Liver (tissue), 9 donors: ENCODE data around the gene SMURF2. TPM values are rescaled to one million over a fixed set of nuclear protein-coding genes. Genes with fewer than 3 reads are reported as not detected.

Experiments
- DNase-seq: peaks from one replicate; pipeline ENCODE4 v3.0.0-alpha.2; 2017; ENCODE audit warnings: low spot score
- H3K27ac ChIP-seq, 2 donors: one replicate each; pipeline ENCODE4 v1.7.0; 2013; ENCODE audit warnings: inconsistent platforms in 2 of 2, low read length in 2 of 2, control low read depth in 1 of 2, low read depth in 1 of 2, mild to moderate bottlenecking in 1 of 2
- H3K27me3 ChIP-seq, 4 donors: one replicate each; pipeline versions ENCODE4 v1.6.1 to v1.7.0; 2013; ENCODE audit warnings: low read length in 3 of 4, inconsistent platforms in 1 of 4, mild to moderate bottlenecking in 1 of 4, moderate library complexity in 1 of 4; ENCODE audit not compliant: control insufficient read depth in 4 of 4, insufficient read depth in 4 of 4
- H3K36me3 ChIP-seq, 4 donors: one replicate each; pipeline versions ENCODE4 v1.6.1 to v1.7.0; 2013; ENCODE audit warnings: low read length in 3 of 4, mild to moderate bottlenecking in 3 of 4, low read depth in 1 of 4, moderate library complexity in 1 of 4; ENCODE audit not compliant: control insufficient read depth in 4 of 4, insufficient read depth in 3 of 4
- H3K4me1 ChIP-seq, 4 donors: one replicate each; pipeline versions ENCODE4 v1.6.1 to v1.7.0; 2013; ENCODE audit warnings: low read length in 3 of 4, mild to moderate bottlenecking in 3 of 4, moderate library complexity in 1 of 4; ENCODE audit not compliant: control insufficient read depth in 4 of 4, insufficient read depth in 4 of 4
- H3K4me3 ChIP-seq, 3 donors: one replicate each; pipeline versions ENCODE4 v1.6.1 to v1.7.0; 2013; ENCODE audit warnings: low read length in 3 of 3, control low read depth in 1 of 3, low read depth in 1 of 3, mild to moderate bottlenecking in 1 of 3
- H3K9ac ChIP-seq, 2 donors: one replicate each; pipeline ENCODE4 v1.7.0; 2013; ENCODE audit warnings: low read length in 2 of 2, mild to moderate bottlenecking in 2 of 2, moderate library complexity in 2 of 2, control low read depth in 1 of 2, low read depth in 1 of 2
- H3K9me3 ChIP-seq, 4 donors: one replicate each; pipeline versions ENCODE4 v1.6.1 to v1.7.0; 2013; ENCODE audit warnings: low read length in 3 of 4; ENCODE audit not compliant: control insufficient read depth in 4 of 4
- EGR1 ChIP-seq, 2 donors: IDR thresholded peaks; 2 replicates each; pipeline ENCODE4 v1.6.1; 2016 to 2018; ENCODE audit warnings: antibody characterized with exemption in 2 of 2, low read depth in 2 of 2
- FOXA1 ChIP-seq: IDR thresholded peaks from 2 replicates; pipeline ENCODE4 v1.6.1; 2016; ENCODE audit warnings: antibody characterized with exemption
- GABPA ChIP-seq, 2 donors: IDR thresholded peaks in 1 of 2; conservative IDR thresholded peaks in 1 of 2; 2 replicates each; pipeline ENCODE4 v1.6.1; 2016; ENCODE audit warnings: antibody characterized with exemption in 2 of 2, mild to moderate bottlenecking in 1 of 2, moderate library complexity in 1 of 2
- HNF4A ChIP-seq, 2 donors: conservative IDR thresholded peaks; 2 replicates each; pipeline ENCODE4 v1.6.1; 2016; ENCODE audit warnings: antibody characterized with exemption in 2 of 2, mild to moderate bottlenecking in 2 of 2
- HNF4G ChIP-seq: IDR thresholded peaks from 2 replicates; pipeline ENCODE4 v1.6.1; 2016; ENCODE audit warnings: antibody characterized with exemption
- JUND ChIP-seq, 2 donors: IDR thresholded peaks; 2 replicates each; pipeline ENCODE4 v1.6.1; 2016; ENCODE audit warnings: antibody characterized with exemption in 2 of 2
- NR2F2 ChIP-seq: IDR thresholded peaks from 2 replicates; pipeline ENCODE4 v1.6.1; 2016; ENCODE audit warnings: antibody characterized with exemption
- RAD21 ChIP-seq, 2 donors: IDR thresholded peaks; 2 replicates each; pipeline ENCODE4 v1.6.1; 2016; ENCODE audit warnings: antibody characterized with exemption in 2 of 2, mild to moderate bottlenecking in 2 of 2
- RXRA ChIP-seq, 2 donors: IDR thresholded peaks; 2 replicates each; pipeline ENCODE4 v1.6.1; 2017 to 2018; ENCODE audit warnings: antibody characterized with exemption in 2 of 2, mild to moderate bottlenecking in 1 of 2
- SP1 ChIP-seq: IDR thresholded peaks from 2 replicates; pipeline ENCODE4 v1.6.1; 2018; ENCODE audit warnings: antibody characterized with exemption, mild to moderate bottlenecking
- TAF1 ChIP-seq: conservative IDR thresholded peaks from 2 replicates; pipeline ENCODE4 v1.6.1; 2016; ENCODE audit warnings: antibody characterized with exemption, mild to moderate bottlenecking
- WGBS: extraction: QIAGEN DNeasy Blood & Tissue Kit; methylation state at CpG from one replicate; pipeline ENCODE4 v1.1.7; 2013; 5-methylcytosine and 5-hydroxymethylcytosine counted together
- polyA plus RNA-seq, 2 donors: library from polyadenylated mRNA; stranded (reverse) in 1 of 2; unstranded in 1 of 2; fragments of 200-250 nt in 1 of 2; fragments of >200 nt in 1 of 2; fragmentation: Nextera tagmentation in 1 of 2; extraction: Ambion mirVana in 1 of 2; gene quantifications; one replicate each; pipeline versions ENCODE4 v1.2.1 to v1.2.3, GENCODE V29; 2013 to 2015
- total RNA-seq, 2 donors: library from RNA; depleted of rRNA; stranded (reverse); fragments of >200 nt; gene quantifications; one replicate each; pipeline ENCODE4 v1.2.3, GENCODE V29; 2014
- TF ChIP-seq, protein P1 (sequence below): IDR thresholded peaks from 2 replicates; pipeline ENCODE4 v1.6.1; 2016; ENCODE audit warnings: antibody characterized with exemption
- TF ChIP-seq, protein P2 (sequence below): IDR thresholded peaks from 2 replicates; pipeline ENCODE4 v1.6.1; 2016; ENCODE audit warnings: antibody characterized with exemption
- TF ChIP-seq, protein P3 (sequence below): fragments of 150-350 bp; IDR thresholded peaks from 2 replicates; pipeline ENCODE4 v1.5.1; 2017; ENCODE audit warnings: improper control_type of control experiment, low read depth, low read length; ENCODE audit not compliant: missing input control
- donor health status: healthy.
- donor health status: healthy.
- donor health status: healthy.
- donor health status: healthy.
- donor health status: healthy.

Gene SMURF2
- total and polyA plus RNA-seq, 4 donors, result 2.0 to 6.9 (median 3.5) TPM

- Histone ChIP-seq H3K4me1 (peaks cover 10 to 72% (median 56%) of the 10 kb centered on the region in 4 donors), H3K4me3 (no peak overlapping the region)
Measured at GRCh38 chr17:64499805-64500486, 162.2 kb downstream of the SMURF2 start.

GRCh38 chr17:64498308-64499203, 163.6 kb downstream of the SMURF2 start:
- no peak overlapping the region for H3K4me3 ChIP-seq
- H3K4me1 ChIP-seq, result peaks cover 8 to 62% (median 48%) of the 10 kb centered on the region in 4 donors
- peak overlapping the region in 1 of 2 donors; percentile 34 for H3K9ac ChIP-seq
- no peak for TF ChIP-seq SP1
- no peak for TF ChIP-seq HNF4A (conservative IDR thresholded peaks at IDR 0.05)
- TF ChIP-seq, protein P1, sequence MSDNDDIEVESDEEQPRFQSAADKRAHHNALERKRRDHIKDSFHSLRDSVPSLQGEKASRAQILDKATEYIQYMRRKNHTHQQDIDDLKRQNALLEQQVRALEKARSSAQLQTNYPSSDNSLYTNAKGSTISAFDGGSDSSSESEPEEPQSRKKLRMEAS, result no peak
- TF ChIP-seq TAF1, result no peak
- no peak for TF ChIP-seq GABPA (IDR thresholded peaks at IDR 0.05 in 1 of 2, conservative IDR thresholded peaks at IDR 0.05 in 1 of 2)
- no peak for TF ChIP-seq RXRA (IDR thresholded peaks at IDR 0.05)
- TF ChIP-seq JUND (IDR thresholded peaks at IDR 0.05), result no peak
- no peak overlapping the region for H3K27ac ChIP-seq
- 78% methylated on average over 7 of the region's 7 CpGs for WGBS
- no peaks in the 10 kb centered on the region for H3K27me3 ChIP-seq
- H3K9me3 ChIP-seq, result no peaks in the 10 kb centered on the region
- peaks cover 11 to 58% (median 52%) of the 10 kb centered on the region in 4 donors for H3K36me3 ChIP-seq
- DNase-seq, result no peak

More at GRCh38 chr17:64499805-64500486, 162.2 kb downstream of the SMURF2 start:
- H3K9me3 ChIP-seq, result no peaks in the 10 kb centered on the region
- DNase-seq, result no peak
- H3K9ac ChIP-seq, result no peak overlapping the region
- H3K27ac ChIP-seq, result no peak overlapping the region
- 95% methylated on average over 6 of the region's 6 CpGs for WGBS
- H3K27me3 ChIP-seq, result no peaks in the 10 kb centered on the region
- no peak for TF ChIP-seq RXRA (IDR thresholded peaks at IDR 0.05)
- no peak for TF ChIP-seq GABPA (IDR thresholded peaks at IDR 0.05 in 1 of 2, conservative IDR thresholded peaks at IDR 0.05 in 1 of 2)
- no peak for TF ChIP-seq HNF4G
- TF ChIP-seq RAD21 (IDR thresholded peaks at IDR 0.05), result no peak
- TF ChIP-seq FOXA1, result no peak
- TF ChIP-seq EGR1 (IDR thresholded peaks at IDR 0.05; ENCODE audit: low read depth in 2 of 2), result no peak
- TF ChIP-seq SP1, result no peak
- TF ChIP-seq, protein P2, sequence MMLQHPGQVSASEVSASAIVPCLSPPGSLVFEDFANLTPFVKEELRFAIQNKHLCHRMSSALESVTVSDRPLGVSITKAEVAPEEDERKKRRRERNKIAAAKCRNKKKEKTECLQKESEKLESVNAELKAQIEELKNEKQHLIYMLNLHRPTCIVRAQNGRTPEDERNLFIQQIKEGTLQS, result no peak
- no peak for TF ChIP-seq TAF1
- TF ChIP-seq, protein P1, result no peak
- no peak for TF ChIP-seq NR2F2
- TF ChIP-seq HNF4A (conservative IDR thresholded peaks at IDR 0.05), result no peak
- peaks cover 12 to 70% (median 59%) of the 10 kb centered on the region in 4 donors for H3K36me3 ChIP-seq

- H3K27ac ChIP-seq, result peak overlapping the region; percentile 83 to 90
- H3K36me3 ChIP-seq, result peaks cover 8 to 48% (median 43%) of the 10 kb centered on the region in 4 donors
- no peaks in the 10 kb centered on the region for H3K27me3 ChIP-seq
- TF ChIP-seq, protein P3, sequence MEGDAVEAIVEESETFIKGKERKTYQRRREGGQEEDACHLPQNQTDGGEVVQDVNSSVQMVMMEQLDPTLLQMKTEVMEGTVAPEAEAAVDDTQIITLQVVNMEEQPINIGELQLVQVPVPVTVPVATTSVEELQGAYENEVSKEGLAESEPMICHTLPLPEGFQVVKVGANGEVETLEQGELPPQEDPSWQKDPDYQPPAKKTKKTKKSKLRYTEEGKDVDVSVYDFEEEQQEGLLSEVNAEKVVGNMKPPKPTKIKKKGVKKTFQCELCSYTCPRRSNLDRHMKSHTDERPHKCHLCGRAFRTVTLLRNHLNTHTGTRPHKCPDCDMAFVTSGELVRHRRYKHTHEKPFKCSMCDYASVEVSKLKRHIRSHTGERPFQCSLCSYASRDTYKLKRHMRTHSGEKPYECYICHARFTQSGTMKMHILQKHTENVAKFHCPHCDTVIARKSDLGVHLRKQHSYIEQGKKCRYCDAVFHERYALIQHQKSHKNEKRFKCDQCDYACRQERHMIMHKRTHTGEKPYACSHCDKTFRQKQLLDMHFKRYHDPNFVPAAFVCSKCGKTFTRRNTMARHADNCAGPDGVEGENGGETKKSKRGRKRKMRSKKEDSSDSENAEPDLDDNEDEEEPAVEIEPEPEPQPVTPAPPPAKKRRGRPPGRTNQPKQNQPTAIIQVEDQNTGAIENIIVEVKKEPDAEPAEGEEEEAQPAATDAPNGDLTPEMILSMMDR, result no peak
- peak in 1 of 2 donors; percentile 22 for TF ChIP-seq HNF4A (conservative IDR thresholded peaks at IDR 0.05)
- peaks cover 8 to 52% (median 40%) of the 10 kb centered on the region in 4 donors for H3K4me1 ChIP-seq
- WGBS, result 45% methylated on average over 4 of the region's 4 CpGs
- DNase-seq, result no peak
- peak overlapping the region; percentile 56 to 87 for H3K9ac ChIP-seq
- H3K4me3 ChIP-seq, result peak overlapping the region in 2 of 3 donors; percentile 88 to 94
- H3K9me3 ChIP-seq, result no peaks in the 10 kb centered on the region
Measured at GRCh38 chr17:64497565-64498035, 164.5 kb downstream of the SMURF2 start.
